ENCODE results near the gene WDR55.

DNA sequence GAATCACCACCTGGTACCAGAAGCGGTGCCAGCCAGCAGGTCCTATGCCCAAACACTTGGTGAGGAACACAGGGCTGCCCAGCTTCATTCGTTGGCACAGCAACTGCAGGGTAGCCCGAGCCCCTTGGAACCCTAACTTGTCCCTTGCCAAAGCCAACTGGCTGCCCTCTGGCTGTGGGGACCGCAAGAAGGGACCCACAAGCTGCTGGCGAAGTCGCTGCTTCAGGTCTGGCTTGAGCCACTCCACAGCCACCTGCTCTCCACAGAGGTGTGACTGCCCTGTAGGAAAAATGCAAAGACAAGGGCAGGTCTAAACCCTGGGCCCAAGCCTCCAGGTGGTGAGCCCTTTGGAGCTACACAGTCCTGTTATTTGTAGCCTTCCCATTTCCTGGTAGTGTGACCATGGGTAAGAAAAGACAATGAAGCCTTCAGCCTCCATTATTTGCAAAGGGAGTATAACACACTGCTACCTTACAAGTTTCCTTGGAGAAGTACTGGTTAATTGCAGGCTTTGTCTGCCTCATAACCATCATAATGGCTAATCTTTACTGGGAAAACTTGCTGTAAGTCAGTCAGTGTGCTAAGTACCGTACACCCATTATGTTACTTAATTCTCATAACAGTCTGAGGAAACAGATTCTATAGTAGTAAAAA, 6.9 kb downstream of the WDR55 start:
- TF ChIP-seq POLR2A (IDR thresholded peaks at IDR 0.05) (no peak), EP300 (IDR thresholded peaks at IDR 0.05) (no peak)

Data from gastroesophageal sphincter (tissue), 2 donors.